GM21786 (cell line): ENCODE results near the gene TBC1D10B.
"Not testable (repeated sequence)": the region's sequence is repeated elsewhere in the genome, so short reads cannot be mapped to it uniquely, and the experiment has no call there.

Experiments used
- ATAC-seq: cut with Tn5 transposase; IDR thresholded peaks from one replicate; pipeline ENCODE4 v1.9.1; 2021; ENCODE audit not compliant: unreplicated experiment

The TBC1D10B gene

GRCh38 chr16:30356401-30357084, 13.8 kb downstream of the TBC1D10B start:
- ATAC-seq, result no peak

- no peak for ATAC-seq
Observed at GRCh38 chr16:30355954-30356308, 14.4 kb downstream of the TBC1D10B start.

GRCh38 chr16:30355144-30355953, 14.9 kb downstream of the TBC1D10B start, which contains the start of gene CD2BP2:
CD2BP2 (minus strand) TSS chr16:30355308; CDS start chr16:30354681, 627 bp downstream.
- peak; percentile 63 for ATAC-seq

- peak; percentile 13 for ATAC-seq
Observed at GRCh38 chr16:30354423-30355143, 15.7 kb downstream of the TBC1D10B start.

GRCh38 chr16:30353438-30354129, 16.7 kb downstream of the TBC1D10B start:
- ATAC-seq, result no peak

GRCh38 chr16:30352488-30353401, 17.5 kb downstream of the TBC1D10B start:
- no peak for ATAC-seq

- ATAC-seq, result no peak
Observed at GRCh38 chr16:30351586-30352419, 18.5 kb downstream of the TBC1D10B start.

- ATAC-seq, result no peak
Observed at GRCh38 chr16:30351001-30351441, 19.3 kb downstream of the TBC1D10B start.

- ATAC-seq, result peak; percentile 57
Observed at GRCh38 chr16:30350134-30350871, 20.0 kb downstream of the TBC1D10B start.

GRCh38 chr16:30349675-30350074, 20.6 kb downstream of the TBC1D10B start:
- ATAC-seq, result no peak

GRCh38 chr16:30348929-30349328, 21.4 kb downstream of the TBC1D10B start:
- no peak for ATAC-seq

GRCh38 chr16:30348113-30348512, 22.2 kb downstream of the TBC1D10B start:
- no peak for ATAC-seq

- no peak for ATAC-seq
Observed at GRCh38 chr16:30346286-30346685, 24.0 kb downstream of the TBC1D10B start.

- ATAC-seq, result not testable (repeated sequence)
Observed at GRCh38 chr16:30343491-30343820, 26.8 kb downstream of the TBC1D10B start.

GRCh38 chr16:30342751-30343490, 27.4 kb downstream of the TBC1D10B start:
- no peak for ATAC-seq

- not testable (repeated sequence) for ATAC-seq
Observed at GRCh38 chr16:30341971-30342370, 28.3 kb downstream of the TBC1D10B start.

GRCh38 chr16:30340621-30341020, 29.7 kb downstream of the TBC1D10B start:
- ATAC-seq, result no peak

- not testable (repeated sequence) for ATAC-seq
Observed at GRCh38 chr16:30338715-30339114, 31.6 kb downstream of the TBC1D10B start.
